ENCODE results near the gene P2RX1.

DNA sequence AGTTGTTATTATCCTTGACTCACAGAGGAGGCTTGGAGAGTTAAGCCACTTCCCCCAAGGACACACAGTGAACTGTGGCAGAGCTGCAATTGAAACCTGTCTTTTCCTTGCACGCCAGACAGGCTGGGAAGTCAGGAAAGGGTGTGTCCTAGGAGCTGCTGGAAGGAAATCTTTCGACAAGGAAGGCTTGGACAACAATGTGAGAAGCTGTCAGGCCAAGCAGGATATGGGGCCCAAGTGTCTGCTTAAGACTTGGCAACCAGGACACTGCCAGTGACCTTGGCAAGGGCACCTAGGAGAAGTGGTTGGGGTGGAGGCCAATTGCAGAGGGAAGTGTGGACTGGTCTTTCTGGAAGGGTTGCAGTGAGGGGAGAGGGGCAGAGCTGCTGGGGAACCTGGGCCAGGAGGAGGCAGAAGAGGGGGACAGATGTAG lies 21.3 kb downstream of the P2RX1 start:
- TF ChIP-seq CTCF (conservative IDR thresholded peaks at IDR 0.05; ENCODE audit: low read depth, low read length) (no peak), BHLHE40 (IDR thresholded peaks at IDR 0.05; ENCODE audit: low read depth, low read length) (no peak), CHD1 (IDR thresholded peaks at IDR 0.05; ENCODE audit: low read depth, low read length) (no peak), POLR2A (IDR thresholded peaks at IDR 0.05; ENCODE audit: low read depth, low read length) (no peak), MAZ (IDR thresholded peaks at IDR 0.05; ENCODE audit: borderline replicate concordance, low read depth, low read length) (no peak), RCOR1 (IDR thresholded peaks at IDR 0.05; ENCODE audit: insufficient replicate concordance, low read length) (no peak), CEBPB (IDR thresholded peaks at IDR 0.05; ENCODE audit: low read depth, low read length) (no peak), RAD21 (IDR thresholded peaks at IDR 0.05; ENCODE audit: low read length) (no peak), MXI1 (IDR thresholded peaks at IDR 0.05; ENCODE audit: borderline replicate concordance, low read depth, low read length) (no peak), RFX5 (IDR thresholded peaks at IDR 0.05; ENCODE audit: low read depth, low read length) (no peak), SMC3 (IDR thresholded peaks at IDR 0.05; ENCODE audit: low read depth, low read length) (no peak), MAFK (IDR thresholded peaks at IDR 0.05; ENCODE audit: low read depth, low read length) (no peak)
- TF ChIP-seq, protein P1, sequence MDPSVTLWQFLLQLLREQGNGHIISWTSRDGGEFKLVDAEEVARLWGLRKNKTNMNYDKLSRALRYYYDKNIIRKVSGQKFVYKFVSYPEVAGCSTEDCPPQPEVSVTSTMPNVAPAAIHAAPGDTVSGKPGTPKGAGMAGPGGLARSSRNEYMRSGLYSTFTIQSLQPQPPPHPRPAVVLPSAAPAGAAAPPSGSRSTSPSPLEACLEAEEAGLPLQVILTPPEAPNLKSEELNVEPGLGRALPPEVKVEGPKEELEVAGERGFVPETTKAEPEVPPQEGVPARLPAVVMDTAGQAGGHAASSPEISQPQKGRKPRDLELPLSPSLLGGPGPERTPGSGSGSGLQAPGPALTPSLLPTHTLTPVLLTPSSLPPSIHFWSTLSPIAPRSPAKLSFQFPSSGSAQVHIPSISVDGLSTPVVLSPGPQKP (IDR thresholded peaks at IDR 0.05; ENCODE audit: borderline replicate concordance, low read depth, low read length), result no peak
